ENCODE measurements around the gene PHGDH. TPM values are rescaled to one million over a fixed set of nuclear protein-coding genes. Genes with fewer than 3 reads are reported as not detected.

PHGDH gene
- total RNA-seq, 1 donor from 2014 or later, result 0.64 TPM

- DNase-seq (ENCODE audit: low read depth in 2 of 2), result no peak
Measured at GRCh38 chr1:119731741-119732430, 20.2 kb downstream of the PHGDH start.

DNA sequence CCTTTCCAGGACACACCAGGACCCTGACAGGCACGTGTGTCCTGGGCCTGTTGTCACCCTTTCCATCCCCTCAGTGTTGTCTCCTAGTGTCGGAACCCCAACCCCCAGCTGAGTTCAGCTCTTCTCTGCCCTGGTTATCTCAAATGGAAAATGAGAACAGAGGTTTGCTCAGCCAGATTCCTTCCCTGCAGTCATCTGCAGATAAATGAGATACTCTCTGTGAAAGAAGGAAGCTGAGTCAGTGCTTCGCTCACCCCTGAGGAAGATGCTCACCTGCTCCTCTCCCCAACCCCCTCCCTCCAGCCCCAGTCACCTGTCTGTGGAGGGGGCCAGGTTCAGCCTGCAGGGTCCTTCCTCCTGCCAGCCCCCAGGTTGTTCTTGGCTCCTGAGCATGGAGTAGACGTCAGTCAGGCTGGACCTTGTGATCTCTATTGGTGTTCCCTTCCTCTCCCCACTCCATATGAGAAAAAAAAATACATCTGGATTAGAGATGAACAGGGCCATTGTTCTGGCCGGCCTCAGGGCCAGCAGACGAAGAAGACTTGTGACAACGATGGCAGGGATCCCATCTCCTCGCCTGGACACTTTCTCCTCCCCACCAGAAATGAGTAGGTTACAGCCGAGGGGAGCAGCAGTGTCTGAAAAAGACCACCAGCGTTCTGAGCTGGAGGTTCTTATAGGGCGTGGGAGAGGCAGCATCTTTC, 20.9 kb downstream of the PHGDH start:
- DNase-seq (ENCODE audit: low read depth in 2 of 2), result no peak

- no peak for DNase-seq (ENCODE audit: low read depth in 2 of 2)
Measured at GRCh38 chr1:119733754-119734153, 22.0 kb downstream of the PHGDH start.

DNA sequence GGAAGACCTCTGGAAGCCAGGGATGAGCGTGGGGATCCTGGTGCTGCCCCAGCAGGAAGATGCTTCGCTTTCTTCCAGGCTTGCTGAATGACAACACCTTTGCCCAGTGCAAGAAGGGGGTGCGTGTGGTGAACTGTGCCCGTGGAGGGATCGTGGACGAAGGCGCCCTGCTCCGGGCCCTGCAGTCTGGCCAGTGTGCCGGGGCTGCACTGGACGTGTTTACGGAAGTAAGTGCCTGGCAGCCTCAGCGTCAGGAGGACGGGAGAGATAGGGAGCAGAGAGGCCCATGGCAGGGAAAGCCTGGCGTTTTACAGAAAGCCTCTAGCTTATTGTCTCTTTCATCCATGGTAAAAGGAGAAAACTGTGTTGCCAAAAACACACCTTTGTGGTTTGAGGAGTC, 23.5 kb downstream of the PHGDH start:
- no peak for DNase-seq (ENCODE audit: low read depth in 2 of 2)

GRCh38 chr1:119736649-119737039, 24.9 kb downstream of the PHGDH start:
- DNase-seq (ENCODE audit: low read depth in 2 of 2), result no peak

DNA sequence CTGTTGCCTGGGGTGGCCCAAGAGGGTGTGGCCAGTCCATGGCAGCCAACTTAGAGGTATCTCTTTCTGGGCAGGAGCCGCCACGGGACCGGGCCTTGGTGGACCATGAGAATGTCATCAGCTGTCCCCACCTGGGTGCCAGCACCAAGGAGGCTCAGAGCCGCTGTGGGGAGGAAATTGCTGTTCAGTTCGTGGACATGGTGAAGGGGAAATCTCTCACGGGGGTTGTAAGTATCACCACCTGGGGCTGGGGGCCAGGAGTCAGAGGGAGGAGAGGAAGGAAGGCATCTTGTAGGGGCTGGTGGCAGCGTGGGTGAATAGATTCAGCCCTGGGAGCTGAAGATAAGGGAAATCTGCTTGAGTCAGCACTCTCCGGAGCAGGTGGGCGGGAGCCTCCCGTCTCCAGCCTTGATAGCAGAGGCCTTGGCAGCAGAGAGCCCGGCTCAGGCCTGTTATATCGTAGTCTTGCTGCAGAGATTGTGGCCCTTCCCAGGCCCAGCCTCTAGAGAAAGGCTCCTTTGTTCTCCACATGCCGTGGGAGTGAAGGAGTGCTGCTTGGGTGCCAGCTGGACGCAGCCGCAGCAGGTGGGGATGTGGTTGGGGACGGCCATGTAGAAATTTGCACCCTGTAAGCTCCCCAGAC, 25.4 kb downstream of the PHGDH start:
- no peak for DNase-seq (ENCODE audit: low read depth in 2 of 2)

- DNase-seq (ENCODE audit: low read depth in 2 of 2), result no peak
Measured at GRCh38 chr1:119738100-119738720, 26.5 kb downstream of the PHGDH start.

DNA sequence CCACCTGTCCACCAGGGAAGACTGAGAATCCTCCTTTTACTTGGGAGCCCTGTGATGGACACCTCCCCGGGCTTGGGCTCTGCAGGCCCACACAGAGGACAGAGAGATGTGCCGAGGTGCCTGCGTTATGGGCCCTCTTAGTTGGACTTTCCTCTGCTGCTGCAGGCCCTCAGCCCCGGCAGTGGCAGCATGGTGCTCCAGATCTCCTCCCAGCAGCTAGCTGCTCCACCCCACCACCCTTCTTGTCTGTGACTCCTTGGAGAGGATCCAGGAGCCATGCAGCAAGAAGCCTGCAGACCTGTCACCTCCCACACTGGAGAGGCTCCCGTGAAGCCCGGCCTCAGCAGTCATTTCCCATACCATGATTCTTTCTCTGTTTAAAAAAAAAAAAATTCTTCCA, 27.4 kb downstream of the PHGDH start:
- no peak for DNase-seq (ENCODE audit: low read depth in 2 of 2)

DNA sequence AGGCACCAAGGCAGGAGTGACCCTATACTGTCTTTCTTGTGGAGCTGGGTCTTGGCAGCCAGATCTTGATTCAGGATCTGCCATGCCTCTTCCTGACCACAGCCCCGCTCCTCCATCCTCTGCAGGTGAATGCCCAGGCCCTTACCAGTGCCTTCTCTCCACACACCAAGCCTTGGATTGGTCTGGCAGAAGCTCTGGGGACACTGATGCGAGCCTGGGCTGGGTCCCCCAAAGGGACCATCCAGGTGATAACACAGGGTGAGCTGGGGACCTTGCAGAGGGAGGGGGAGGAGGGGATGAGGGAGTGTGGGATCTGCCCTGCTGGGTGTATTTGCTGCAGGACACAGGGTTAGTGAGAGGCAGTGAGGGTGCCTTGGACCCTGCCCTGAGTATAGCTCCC, 28.5 kb downstream of the PHGDH start:
- DNase-seq (ENCODE audit: low read depth in 2 of 2), result no peak

- DNase-seq (ENCODE audit: low read depth in 2 of 2), result no peak
Measured at GRCh38 chr1:119740896-119741780, 29.4 kb downstream of the PHGDH start.

DNA sequence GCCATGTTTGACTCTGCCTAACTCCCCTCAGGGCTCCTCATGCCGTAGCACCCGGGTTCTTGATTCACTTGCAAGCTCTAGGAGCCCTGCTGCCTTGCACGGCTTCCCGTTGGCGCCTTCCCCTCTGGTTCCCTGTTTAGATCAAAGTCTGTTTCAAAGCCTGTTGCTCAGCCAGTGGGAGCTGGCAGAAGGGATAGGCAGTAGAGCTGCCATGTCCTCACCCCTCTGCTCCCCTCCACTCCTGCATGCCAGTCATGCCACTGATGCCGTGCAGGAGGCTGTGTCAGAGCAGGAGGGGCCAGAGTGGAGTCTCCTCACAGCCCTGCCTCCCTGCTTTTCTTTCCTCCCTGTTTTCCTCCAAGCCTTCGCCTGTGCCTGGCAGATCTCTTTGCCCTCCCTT, 30.5 kb downstream of the PHGDH start:
- no peak for DNase-seq (ENCODE audit: low read depth in 2 of 2)

GRCh38 chr1:119742677-119743076, 30.9 kb downstream of the PHGDH start:
- no peak for DNase-seq (ENCODE audit: low read depth in 2 of 2)

GRCh38 chr1:119743308-119743707, 31.6 kb downstream of the PHGDH start:
- no peak for DNase-seq (ENCODE audit: low read depth in 2 of 2)

DNA sequence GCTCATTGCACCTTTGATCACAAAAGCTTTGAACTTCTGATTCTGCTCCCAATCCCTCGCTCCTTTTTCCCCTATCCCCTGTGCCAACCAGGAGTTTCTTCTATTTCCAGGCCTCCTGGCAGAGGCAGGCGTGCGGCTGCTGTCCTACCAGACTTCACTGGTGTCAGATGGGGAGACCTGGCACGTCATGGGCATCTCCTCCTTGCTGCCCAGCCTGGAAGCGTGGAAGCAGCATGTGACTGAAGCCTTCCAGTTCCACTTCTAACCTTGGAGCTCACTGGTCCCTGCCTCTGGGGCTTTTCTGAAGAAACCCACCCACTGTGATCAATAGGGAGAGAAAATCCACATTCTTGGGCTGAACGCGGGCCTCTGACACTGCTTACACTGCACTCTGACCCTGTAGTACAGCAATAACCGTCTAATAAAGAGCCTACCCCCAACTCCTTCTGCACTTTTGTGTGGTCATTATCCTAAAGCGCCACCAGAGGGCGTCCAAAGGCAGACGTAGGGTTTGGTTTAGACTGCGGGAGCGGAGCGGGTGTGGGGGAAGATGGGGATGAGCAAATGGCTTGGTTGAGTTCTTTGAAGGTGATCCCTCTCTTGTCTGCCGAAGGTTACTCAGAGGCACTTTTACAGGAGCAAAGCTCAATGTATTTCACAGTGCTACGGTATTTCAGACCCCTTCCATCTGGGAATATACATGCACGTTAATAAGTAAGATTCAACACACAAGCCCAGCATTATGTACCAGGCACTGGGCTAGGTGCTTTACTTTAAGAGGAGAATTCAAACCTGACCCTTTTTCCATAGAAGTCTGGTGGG, 32.3 kb downstream of the PHGDH start:
- DNase-seq (ENCODE audit: low read depth in 2 of 2), result peak; percentile 18 to 61

DNA sequence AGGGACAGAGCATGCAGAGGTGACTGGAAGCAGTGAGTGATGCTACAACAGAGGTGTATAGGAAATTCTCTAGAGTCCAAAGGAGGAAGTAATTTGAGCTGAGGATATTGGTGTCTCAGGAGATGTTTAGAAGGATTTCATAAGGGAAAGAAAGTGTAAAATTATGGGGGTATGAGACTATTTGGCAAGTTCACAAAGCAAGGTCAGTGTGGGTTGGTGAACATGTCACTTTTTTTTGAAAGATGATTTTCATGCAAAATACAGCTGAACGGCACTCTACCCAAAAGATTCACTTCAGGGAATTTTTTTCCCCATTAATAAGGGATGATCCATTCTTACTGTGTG, 32.8 kb downstream of the PHGDH start:
- no peak for DNase-seq (ENCODE audit: low read depth in 2 of 2)

- no peak for DNase-seq (ENCODE audit: low read depth in 2 of 2)
Measured at GRCh38 chr1:119745034-119745433, 33.3 kb downstream of the PHGDH start.

- no peak for DNase-seq (ENCODE audit: low read depth in 2 of 2)
Measured at GRCh38 chr1:119747451-119747850, 35.7 kb downstream of the PHGDH start.

DNA sequence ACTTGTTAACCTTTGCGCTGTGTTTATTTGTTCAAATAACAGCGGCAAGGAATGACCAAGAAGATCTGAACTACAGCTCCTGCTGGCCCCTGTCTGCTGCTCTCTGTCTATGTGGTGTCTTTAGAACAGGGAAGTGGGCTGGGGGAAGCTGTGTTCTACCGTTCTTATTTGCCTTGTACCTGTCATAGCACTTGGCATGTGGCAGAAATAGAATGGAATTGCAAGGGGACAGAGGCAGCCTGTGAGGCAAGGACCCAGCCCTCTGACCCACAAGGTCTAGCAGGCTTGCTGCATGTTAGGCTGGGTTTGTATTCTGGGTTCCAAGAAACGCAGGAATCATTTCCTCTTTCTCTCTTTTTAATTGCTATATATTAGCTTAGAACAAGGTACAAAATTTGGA, 36.3 kb downstream of the PHGDH start:
- DNase-seq (ENCODE audit: low read depth in 2 of 2), result no peak

- DNase-seq (ENCODE audit: low read depth in 2 of 2), result no peak
Measured at GRCh38 chr1:119752592-119752991, 40.9 kb downstream of the PHGDH start.

DNA sequence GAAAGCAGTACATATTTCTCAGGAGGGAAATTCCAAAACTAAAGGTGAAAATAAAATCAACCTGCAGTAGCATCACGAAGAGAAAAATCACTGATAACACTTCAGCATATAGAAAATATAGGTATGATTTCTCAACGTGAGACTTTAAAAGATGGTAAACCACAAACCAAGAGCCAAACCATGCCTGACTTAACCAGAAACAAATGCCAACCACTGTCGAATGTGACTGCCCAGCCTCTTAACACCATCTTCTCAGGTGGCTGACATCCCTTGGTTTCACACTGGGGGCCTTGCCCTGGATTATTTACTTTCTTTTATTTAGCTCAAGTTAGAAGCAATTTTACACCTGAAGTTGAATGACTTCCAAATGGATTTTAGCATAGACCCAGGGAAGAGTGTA, 46.9 kb downstream of the PHGDH start:
- no peak for DNase-seq (ENCODE audit: low read depth in 2 of 2)

- no peak for DNase-seq (ENCODE audit: low read depth in 2 of 2)
Measured at GRCh38 chr1:119762409-119762808, 50.7 kb downstream of the PHGDH start.
